ENCODE results near the gene FAM219B. TPM values are rescaled to one million over a fixed set of nuclear protein-coding genes. Genes with fewer than 3 reads are reported as not detected.
A peak's percentile ranks its signal among the peaks of the same experiment; 100 is the strongest.

The FAM219B gene
- total RNA-seq, 1 donor: 35.9 TPM

- DNase-seq (ENCODE audit: low read depth): no peak
- peak; percentile 1 for TF ChIP-seq CTCF (IDR thresholded peaks at IDR 0.05; ENCODE audit: insufficient read depth, low read length)
- H3K4me3 ChIP-seq (ENCODE audit: low read depth, low read length): peak overlapping the region; percentile 92
Measured at GRCh38 chr15:74873756-74874424, 32.8 kb downstream of the FAM219B start.

- no peak for TF ChIP-seq CTCF (IDR thresholded peaks at IDR 0.05; ENCODE audit: insufficient read depth, low read length)
- DNase-seq (ENCODE audit: low read depth): peak; percentile 94
- H3K4me3 ChIP-seq (ENCODE audit: low read depth, low read length): peak within 1 kb of the TSS; percentile 92
Measured at GRCh38 chr15:74873036-74873755, 33.5 kb downstream of the FAM219B start, which contains the start of gene SCAMP2. Gene SCAMP2 (minus strand): TSS chr15:74873365. CDS start chr15:74873255, 110 bp downstream.

GRCh38 chr15:74872702-74873035 lies 34.0 kb downstream of the FAM219B start:
- TF ChIP-seq CTCF (IDR thresholded peaks at IDR 0.05; ENCODE audit: insufficient read depth, low read length): no peak
- DNase-seq (ENCODE audit: low read depth): no peak
- peak overlapping the region; percentile 92 for H3K4me3 ChIP-seq (ENCODE audit: low read depth, low read length)

- DNase-seq (ENCODE audit: low read depth): no peak
- H3K4me3 ChIP-seq (ENCODE audit: low read depth, low read length): no peak overlapping the region
- no peak for TF ChIP-seq CTCF (IDR thresholded peaks at IDR 0.05; ENCODE audit: insufficient read depth, low read length)
Measured at GRCh38 chr15:74870436-74871215, 36.0 kb downstream of the FAM219B start.

GRCh38 chr15:74869726-74870407 lies 36.8 kb downstream of the FAM219B start:
- DNase-seq (ENCODE audit: low read depth): peak; percentile 55
- no peak overlapping the region for H3K4me3 ChIP-seq (ENCODE audit: low read depth, low read length)
- TF ChIP-seq CTCF (IDR thresholded peaks at IDR 0.05; ENCODE audit: insufficient read depth, low read length): no peak

GRCh38 chr15:74869372-74869725 lies 37.3 kb downstream of the FAM219B start:
- no peak overlapping the region for H3K4me3 ChIP-seq (ENCODE audit: low read depth, low read length)
- no peak for TF ChIP-seq CTCF (IDR thresholded peaks at IDR 0.05; ENCODE audit: insufficient read depth, low read length)
- no peak for DNase-seq (ENCODE audit: low read depth)
